Esophagus muscularis mucosa (tissue), 4 donors: ENCODE results near the gene WDR13.
A peak's percentile ranks its signal among the peaks of the same experiment; 100 is the strongest.

Experiments used
- EP300 ChIP-seq: sonication (generic); formaldehyde crosslinking; IDR thresholded peaks from one replicate; pipeline ENCODE4 v1.6.1; 2017; ENCODE audit warnings: antibody characterized with exemption
- POLR2A ChIP-seq: fragments of 450-650 bp; IDR thresholded peaks from one replicate; pipeline ENCODE4 v1.6.1; 2017; ENCODE audit warnings: antibody characterized with exemption, moderate library complexity, mild to moderate bottlenecking, low read depth
- POLR2AphosphoS5 ChIP-seq, 2 donors: sonication (generic); formaldehyde crosslinking; IDR thresholded peaks; one replicate each; pipeline ENCODE4 v1.6.1; 2017; ENCODE audit warnings: antibody characterized with exemption in 2 of 2
- TF ChIP-seq, protein P1 (sequence below), 3 experiments: fragments of 200-600 bp in 2 of 3; fragments of 450-650 bp in 1 of 3; sonication (generic) in 2 of 3; IDR thresholded peaks; one replicate each; pipeline ENCODE4 v1.5.1; 2017 to 2019; ENCODE audit warnings: antibody characterized with exemption in 3 of 3, mild to moderate bottlenecking in 2 of 3, moderate library complexity in 1 of 3

DNA sequence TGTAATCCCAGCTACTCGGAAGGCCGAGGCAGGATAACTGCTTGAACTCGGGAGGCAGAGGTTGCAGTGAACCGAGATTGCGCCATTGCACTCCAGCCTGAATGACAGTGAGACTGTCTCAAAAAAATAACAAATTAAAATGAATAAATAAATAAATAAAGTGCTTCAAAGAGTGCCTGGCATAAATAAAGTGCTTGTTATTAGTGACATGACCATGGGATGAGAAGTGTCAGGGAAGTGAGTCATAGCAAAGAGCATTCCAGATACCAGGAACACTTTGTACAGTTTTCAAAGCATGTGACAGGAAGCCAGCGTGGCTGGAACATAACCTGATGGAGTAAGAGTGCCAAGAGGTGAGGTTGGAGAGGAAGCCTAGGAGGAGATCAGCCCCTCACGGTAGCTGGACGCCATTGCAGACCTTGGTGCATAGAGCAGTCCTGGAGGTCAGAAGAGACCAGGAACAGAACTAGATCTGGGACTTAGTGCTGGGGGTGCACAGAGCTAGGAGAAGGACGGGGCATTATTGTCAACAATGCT, 6.0 kb upstream of the WDR13 start:
- TF ChIP-seq EP300 (peak; percentile 54), POLR2A (no peak), POLR2AphosphoS5 (IDR thresholded peaks at IDR 0.05) (peak; percentile 86 to 90)
- TF ChIP-seq, protein P1, sequence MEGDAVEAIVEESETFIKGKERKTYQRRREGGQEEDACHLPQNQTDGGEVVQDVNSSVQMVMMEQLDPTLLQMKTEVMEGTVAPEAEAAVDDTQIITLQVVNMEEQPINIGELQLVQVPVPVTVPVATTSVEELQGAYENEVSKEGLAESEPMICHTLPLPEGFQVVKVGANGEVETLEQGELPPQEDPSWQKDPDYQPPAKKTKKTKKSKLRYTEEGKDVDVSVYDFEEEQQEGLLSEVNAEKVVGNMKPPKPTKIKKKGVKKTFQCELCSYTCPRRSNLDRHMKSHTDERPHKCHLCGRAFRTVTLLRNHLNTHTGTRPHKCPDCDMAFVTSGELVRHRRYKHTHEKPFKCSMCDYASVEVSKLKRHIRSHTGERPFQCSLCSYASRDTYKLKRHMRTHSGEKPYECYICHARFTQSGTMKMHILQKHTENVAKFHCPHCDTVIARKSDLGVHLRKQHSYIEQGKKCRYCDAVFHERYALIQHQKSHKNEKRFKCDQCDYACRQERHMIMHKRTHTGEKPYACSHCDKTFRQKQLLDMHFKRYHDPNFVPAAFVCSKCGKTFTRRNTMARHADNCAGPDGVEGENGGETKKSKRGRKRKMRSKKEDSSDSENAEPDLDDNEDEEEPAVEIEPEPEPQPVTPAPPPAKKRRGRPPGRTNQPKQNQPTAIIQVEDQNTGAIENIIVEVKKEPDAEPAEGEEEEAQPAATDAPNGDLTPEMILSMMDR (IDR thresholded peaks at IDR 0.05), result peak in 1 of 3 experiments; percentile 11
